Cortex of kidney (tissue), 1 donor: ENCODE data around the gene MCC.

Experiments
- DNase-seq: peaks from one replicate; lab custom pipeline; 2025; lab: John Stamatoyannopoulos, UW

The MCC gene

GRCh38 chr5:113176196-113176595 lies 312.1 kb downstream of the MCC start:
- no peak for DNase-seq

- DNase-seq: no peak
Observed at GRCh38 chr5:113172231-113172826, 315.9 kb downstream of the MCC start.

- no peak for DNase-seq
Observed at GRCh38 chr5:113171520-113171919, 316.7 kb downstream of the MCC start.

DNA sequence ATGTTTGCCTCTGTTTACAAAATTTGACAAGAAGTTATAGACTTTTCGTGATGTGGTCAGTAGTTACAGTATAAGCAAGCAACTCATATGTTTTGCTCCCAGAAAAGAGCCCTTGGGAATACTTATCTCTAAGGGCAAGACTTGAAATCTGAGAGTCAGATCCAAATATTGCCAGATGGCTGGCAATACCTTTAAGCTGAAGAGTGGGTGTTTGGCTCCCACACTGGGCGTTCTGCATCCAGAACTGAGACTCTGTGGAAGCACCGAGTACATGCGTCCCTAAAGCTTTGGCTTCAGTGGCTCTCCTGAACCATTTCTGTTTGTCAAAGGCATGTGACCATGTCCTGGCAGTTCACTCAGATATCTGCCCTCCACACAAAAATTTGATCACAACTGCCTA lies 317.5 kb downstream of the MCC start:
- DNase-seq: no peak

DNA sequence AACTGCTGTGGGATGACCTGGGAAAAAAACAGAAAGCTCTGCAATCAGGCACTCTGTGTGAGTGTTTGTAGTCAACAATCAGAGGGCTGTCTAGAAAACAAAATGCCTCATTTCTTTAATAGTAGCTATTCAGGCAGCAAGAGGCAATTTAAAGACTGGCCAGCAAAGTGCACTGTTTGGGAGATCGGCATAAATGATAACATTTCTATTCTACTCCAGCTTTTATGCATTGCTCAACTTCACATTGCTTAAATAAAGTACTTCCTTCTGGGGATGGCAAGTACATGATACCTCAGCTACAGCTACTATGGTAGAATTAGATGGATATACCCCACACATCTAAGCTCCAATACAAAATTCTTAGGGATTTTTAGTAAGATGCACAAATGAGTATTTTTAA lies 318.5 kb downstream of the MCC start:
- no peak for DNase-seq

DNA sequence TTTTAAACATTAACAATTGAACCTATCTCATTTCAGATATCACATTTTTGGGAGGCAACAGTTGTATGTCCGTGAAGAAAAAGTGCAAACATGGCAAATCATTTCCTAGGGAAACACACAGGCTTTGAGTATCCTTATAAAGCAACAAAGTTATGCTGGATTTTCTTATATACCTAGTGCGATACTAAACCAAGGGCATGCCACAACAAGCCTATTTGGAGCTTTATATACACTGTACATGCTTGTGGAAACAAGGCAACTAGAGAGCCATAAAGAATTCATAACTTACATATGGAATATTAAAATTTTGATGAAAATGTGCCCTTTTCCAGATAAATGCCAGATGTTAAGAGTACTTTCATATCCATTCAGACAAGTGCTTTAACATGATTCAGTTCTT lies 320.3 kb downstream of the MCC start:
- DNase-seq: no peak

- no peak for DNase-seq
Observed at GRCh38 chr5:113166852-113167366, 321.3 kb downstream of the MCC start.

GRCh38 chr5:113166261-113166660 lies 322.0 kb downstream of the MCC start:
- no peak for DNase-seq

DNA sequence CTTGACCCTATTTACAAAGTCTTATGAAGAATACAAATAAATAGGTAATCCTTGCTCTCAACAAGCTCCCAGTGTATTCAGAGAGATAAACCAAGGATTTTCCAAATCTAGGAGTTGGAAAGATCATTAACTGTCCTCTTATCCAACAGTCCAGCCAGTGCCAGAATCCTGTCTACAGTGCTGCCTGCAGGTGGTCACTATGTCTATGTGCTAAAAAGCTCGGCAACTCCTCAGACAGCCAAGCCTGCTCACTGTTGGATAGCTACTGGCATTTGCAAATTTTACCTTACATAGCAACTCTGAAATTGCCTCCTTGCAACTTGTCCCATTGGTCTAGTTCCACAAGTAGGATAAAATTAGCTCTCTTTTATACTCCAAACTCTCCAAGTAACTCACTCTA lies 324.2 kb downstream of the MCC start:
- DNase-seq: no peak

GRCh38 chr5:113163328-113163727 lies 324.9 kb downstream of the MCC start:
- DNase-seq: no peak

- DNase-seq: no peak
Observed at GRCh38 chr5:113162770-113163169, 325.5 kb downstream of the MCC start.

- DNase-seq: no peak
Observed at GRCh38 chr5:113162208-113162607, 326.0 kb downstream of the MCC start.

DNA sequence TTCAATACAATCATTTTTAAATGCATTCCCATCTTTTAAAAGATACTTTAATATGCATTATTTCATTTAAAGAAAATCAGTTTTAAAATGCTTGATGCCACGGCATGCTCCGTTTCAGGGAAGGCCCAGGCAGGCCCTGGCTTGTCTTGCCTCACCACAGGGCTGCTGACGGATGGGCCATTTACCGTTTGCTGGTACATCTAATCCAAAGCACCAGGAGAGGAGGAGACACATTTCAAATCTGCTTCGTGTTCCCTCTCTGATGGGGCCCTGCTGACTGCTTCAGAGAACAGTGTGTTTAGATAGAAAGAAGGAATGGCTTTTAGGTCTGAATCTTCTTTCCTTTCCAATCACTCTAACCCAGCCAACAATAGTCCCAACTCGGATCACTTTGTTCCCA lies 326.4 kb downstream of the MCC start:
- no peak for DNase-seq

GRCh38 chr5:113157886-113158285 lies 330.4 kb downstream of the MCC start:
- no peak for DNase-seq

GRCh38 chr5:113156271-113156877 lies 331.9 kb downstream of the MCC start:
- no peak for DNase-seq

DNA sequence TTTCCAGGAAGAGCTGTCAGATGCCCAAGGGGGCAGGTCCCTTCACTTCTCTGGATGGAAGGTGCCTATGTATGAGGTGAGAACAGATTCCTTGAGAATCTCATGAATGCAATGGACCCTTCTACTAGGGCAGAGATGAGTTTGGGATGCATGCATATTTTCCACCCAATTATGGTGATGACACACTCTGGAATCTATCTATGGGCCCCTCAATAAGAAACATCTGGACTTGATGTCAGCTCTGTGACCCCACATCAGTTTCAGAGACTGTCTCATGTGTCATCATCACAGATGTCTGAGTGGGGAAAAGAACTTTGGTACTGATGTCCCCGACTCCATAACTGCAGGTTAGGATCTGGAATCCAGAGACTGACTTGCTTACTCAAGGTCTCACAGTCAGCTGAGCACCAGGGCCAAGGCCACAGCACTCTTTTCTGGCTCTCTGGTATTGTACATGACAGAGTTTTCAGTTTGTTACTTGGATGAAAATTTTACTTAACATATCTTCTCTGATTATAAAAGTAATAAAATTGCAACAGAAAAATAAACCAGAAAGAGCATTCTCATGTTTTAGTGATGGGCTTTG lies 334.6 kb downstream of the MCC start:
- DNase-seq: no peak

- DNase-seq: no peak
Observed at GRCh38 chr5:113152380-113152740, 335.9 kb downstream of the MCC start.

DNA sequence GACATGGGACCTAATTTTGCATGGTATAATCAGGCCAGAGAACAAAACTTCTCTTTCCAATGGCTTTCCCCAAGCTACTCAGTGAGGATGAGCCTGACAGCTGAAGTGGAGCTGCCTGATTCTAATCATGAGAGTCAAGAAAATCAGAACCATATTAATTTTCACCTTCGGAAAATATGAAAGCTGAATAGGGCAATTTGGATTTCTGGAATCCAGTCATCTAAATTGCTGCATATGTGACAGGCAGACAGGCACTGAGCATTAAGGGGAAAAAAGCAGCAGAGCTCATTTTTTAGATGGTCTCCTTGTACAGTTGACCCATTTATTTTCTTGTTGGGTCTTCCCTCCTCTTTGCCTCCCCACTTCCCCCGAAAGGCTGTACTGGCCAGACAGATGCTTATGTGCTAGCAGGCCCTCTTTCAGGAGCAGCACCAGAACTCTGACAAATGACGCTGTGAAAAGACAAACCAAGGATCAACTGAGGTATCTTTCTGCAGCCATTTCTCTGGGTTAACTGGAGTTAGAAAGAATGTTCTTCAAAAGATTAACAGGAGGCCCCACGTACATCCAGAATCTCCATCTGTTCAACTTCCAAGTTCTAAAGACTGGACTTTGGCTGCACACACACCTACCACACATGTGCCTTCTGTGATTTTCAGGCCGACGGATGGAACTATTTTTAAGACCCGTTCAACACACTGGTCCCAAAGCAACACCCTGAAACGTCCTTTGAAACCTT lies 336.4 kb downstream of the MCC start:
- no peak for DNase-seq

GRCh38 chr5:113150821-113151220 lies 337.4 kb downstream of the MCC start:
- no peak for DNase-seq

DNA sequence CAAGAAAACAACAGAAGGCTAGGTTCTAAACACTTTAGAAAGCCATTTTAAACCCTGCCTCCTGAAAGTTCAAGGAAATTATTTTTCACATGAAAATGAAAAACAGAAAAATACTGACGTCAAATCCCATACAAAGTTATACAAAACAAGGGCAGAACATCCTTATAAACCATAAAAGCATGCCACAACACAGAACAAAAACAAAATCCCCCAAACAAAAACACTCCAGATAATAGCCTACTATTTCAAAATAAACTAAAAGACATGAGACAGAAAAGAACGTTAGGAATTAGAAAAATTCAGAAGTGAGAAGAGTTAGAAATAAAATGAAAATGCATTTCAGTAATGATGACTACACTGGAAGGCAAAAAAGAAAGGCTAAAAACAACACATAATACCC lies 338.0 kb downstream of the MCC start:
- no peak for DNase-seq

DNA sequence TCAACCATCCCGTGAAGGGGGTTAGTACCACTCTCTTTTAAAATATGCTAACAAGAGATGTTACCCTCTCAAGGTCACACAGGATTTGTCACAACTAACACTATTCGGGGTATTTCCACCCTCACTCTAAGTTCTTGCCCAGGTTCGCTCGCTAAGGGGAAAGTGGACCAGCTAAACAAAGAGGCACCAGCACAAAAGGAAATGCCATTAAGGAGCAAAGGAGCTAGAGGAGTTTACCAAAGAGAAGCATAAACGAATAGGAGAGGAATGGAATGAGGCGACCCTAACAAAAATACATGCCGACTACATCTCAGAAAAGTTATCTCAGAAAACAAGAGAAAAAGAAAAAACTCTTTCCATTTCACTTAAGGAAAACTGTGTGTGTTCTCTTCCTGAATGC lies 340.7 kb downstream of the MCC start:
- DNase-seq: no peak

GRCh38 chr5:113147101-113147508 lies 341.1 kb downstream of the MCC start:
- no peak for DNase-seq

DNA sequence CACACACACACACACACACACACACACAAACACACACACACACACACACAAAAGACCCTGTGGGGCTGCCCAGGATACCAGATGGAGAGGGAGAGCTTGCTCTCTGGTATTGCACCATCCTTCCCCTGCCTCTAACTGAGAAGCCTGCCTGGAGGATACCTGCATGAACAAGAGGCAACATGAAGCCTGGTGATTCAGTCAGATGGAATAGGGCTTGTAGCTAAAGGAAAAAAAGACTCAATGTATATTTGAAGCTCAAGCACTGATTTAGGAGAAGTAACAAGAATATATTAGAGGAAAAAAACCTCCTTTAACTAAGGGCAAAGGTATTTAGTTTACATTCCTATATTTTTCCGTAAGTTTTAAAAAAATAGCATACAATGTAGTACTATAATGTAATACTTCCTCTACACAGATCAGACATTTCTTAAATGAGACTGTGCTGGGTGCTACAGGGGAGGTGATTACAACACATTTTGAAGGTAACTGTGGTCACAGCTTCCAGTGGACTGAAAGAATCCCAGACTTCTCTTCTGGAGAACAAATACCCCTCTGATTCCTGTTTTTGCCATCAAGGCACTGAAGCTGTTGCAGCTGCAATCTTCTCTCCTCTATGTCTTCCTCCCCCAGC lies 342.4 kb downstream of the MCC start:
- DNase-seq: no peak
